ENCODE data around the gene CAMTA1.

GRCh38 chr1:7287013-7287412, 501.8 kb downstream of the CAMTA1 start:
- TF ChIP-seq POLR2A (IDR thresholded peaks at IDR 0.05) (no peak), CTCF (IDR thresholded peaks at IDR 0.05) (no peak), POLR2AphosphoS5 (IDR thresholded peaks at IDR 0.05) (no peak)

All from prostate gland (tissue), 2 donors.